HG03039 (cell line): ENCODE data around the gene CPSF7.
"Not testable (repeated sequence)": the region's sequence is repeated elsewhere in the genome, so short reads cannot be mapped to it uniquely, and the experiment has no call there.

Experiments used
- ATAC-seq: cut with Tn5 transposase; IDR thresholded peaks from one replicate; pipeline ENCODE4 v1.9.1; 2021; ENCODE audit warnings: mild to moderate bottlenecking, moderate library complexity; ENCODE audit not compliant: unreplicated experiment

CPSF7 gene

DNA sequence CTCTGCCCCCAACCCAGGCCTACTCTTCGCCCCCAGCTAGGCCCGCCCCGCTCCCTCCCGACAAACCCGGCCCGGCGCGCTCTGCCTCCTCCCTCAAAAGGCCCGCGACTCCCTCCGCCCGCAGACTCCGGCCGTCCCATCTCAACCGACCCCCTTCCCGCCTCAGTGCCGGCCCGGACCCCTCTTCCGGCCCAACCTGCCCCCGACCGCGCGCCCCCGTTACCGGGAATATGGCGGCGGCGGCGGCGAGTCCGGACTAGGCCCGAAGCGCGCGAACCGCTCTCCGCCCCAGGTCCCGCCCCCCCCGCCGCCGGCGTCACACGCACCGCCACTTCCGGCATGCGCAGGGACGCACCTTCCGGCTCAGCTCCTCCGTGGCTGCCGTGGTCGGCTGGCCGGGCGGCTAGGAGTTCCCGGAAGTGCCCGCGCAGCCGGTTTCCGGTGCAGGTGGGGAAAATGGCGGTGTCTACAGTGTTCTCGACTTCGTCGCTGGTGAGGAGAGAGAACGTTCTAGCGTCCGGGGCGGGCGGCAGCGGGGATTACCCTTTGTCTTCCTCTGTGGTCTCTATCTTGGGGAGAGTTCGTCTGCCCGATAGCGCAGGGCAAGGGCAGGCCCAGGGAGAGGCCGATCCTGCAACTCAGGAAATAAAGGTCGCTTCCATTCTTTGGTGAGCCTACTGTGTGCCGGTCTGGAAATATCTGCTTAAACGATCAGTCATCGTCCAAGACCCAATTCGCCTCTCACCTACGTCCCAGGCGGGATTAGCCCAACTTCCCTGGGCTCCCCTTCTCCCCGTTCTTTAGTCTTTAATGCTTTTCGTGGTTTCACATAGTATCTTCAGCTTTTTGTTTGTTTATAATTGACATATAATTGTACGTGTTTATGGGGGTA lies at the start of gene CPSF7, which contains the start of gene SDHAF2:
TSS of gene CPSF7 (minus strand) at position 285 of the 892 bp plus-strand sequence. CDS start 740 bp downstream, outside the sequence.
TSS of gene SDHAF2 (plus strand) at position 434 of the 892 bp plus-strand sequence. CDS start at position 457, 23 bp downstream.
- peak; percentile 88 for ATAC-seq

GRCh38 chr11:61477727-61478148 lies 48.0 kb upstream of the CPSF7 start:
- ATAC-seq = no peak

DNA sequence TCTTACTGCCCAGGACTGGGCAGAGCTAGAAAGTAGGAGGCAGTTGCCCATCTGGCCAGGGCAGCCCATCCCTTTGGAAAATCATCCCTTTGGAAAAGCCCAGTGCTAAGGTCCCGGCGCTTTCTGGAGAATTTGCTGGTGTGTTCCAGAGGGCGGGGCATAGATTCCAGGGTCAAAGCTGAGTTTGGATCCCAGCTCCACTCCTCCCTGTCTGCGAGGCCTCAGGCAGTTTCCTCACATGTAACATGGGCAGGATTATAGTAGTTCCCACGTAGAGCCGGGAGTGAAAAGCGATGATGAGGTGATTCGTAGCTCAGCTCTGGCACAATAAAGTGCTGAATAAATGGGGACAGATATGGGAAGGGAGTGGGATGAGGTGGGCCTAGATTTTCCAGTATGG lies 47.4 kb upstream of the CPSF7 start:
- no peak for ATAC-seq

- no peak for ATAC-seq
These were observed 46.6 kb upstream of the CPSF7 start for GRCh38 chr11:61476371-61476770.

GRCh38 chr11:61475433-61475832 lies 45.7 kb upstream of the CPSF7 start:
- no peak for ATAC-seq

- ATAC-seq = no peak
These were observed 44.4 kb upstream of the CPSF7 start for GRCh38 chr11:61474013-61474643.

GRCh38 chr11:61473370-61474012 lies 43.7 kb upstream of the CPSF7 start:
- no peak for ATAC-seq

GRCh38 chr11:61472868-61473267 lies 43.1 kb upstream of the CPSF7 start:
- no peak for ATAC-seq

DNA sequence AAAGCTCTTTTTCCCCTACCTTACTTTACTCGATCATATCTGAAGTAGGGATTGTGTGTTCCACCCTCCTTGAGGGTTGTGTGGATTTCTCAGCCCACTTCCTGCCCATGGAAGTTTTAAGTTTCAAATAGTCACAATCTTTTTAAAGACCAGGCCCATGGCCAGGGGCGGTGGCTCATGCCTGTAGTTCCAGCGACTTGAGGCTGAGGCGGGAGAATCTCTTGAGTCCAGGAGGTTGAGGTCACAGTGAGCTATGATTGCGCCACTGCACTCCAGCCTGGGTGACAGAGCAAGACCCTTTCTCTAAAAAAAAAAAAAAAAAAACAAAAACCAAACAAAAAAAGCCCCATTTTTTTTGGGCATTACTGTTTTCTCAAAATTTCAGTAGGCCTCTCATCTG lies 42.5 kb upstream of the CPSF7 start:
- ATAC-seq = no peak

- ATAC-seq = no peak
These were observed 38.2 kb upstream of the CPSF7 start for GRCh38 chr11:61468002-61468401.

DNA sequence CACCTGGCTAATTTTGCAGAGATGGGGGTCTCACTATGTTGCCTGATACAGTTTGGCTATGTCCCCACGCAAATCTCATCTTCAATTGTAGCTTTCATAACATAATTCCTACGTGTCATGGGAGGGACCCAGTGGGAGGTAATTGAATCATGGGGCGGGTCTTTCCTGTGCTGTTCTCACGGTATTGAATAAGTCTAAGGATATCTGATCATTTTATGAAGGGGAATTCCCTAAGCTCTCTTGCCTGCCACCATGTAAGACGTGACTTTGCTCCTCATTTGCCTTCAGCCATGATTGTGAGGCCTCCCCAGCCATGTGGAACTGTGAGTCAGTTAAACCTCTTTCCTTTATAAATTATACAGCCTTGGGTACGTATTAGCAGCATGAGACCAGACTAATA lies 37.8 kb upstream of the CPSF7 start:
- ATAC-seq = not testable (repeated sequence)

- no peak for ATAC-seq
These were observed 31.2 kb upstream of the CPSF7 start for GRCh38 chr11:61460986-61461385.

DNA sequence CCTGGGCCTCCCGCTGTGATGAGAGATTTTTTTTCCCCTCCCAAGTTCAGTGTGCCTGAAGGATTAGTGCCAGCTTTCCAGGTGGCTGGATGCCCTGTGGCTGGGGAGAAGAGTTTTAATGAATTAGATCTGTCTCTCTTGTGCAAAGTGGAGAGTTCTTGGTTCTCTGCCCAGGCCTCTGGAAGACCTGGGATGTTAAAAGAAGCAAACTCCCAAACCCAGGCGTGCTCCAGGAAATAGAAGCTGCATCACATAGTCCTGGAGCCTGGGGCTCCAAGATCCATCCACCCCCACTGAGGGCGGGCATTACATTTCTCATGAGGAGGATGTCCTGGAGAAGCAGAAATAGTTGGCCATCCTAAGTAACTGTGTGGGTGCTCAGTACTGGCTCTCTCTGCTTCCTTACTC lies 30.7 kb upstream of the CPSF7 start:
- ATAC-seq = no peak

- ATAC-seq = no peak
These were observed 24.7 kb upstream of the CPSF7 start for GRCh38 chr11:61454520-61454919.

DNA sequence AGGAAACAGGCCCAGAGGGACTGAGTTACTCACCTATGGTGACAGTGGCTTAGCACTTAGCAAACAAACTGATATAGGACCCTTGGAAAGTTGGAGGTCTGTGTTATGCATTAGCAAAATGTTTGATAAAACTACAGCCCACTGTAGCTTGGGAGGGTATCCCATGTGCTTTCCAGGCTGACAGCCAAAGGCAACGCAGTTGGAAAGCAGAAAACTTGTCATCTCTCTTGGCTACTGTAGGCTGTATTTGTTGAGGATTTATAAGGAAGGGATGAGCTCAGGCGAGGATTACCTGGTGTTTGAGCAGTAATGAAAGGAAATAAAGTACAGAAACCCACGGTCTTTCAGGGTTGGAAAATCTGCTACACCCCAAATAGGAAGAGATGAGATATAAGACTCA lies 23.9 kb upstream of the CPSF7 start:
- no peak for ATAC-seq

GRCh38 chr11:61452825-61453224 lies 23.1 kb upstream of the CPSF7 start:
- no peak for ATAC-seq

GRCh38 chr11:61448552-61448927 lies 18.8 kb upstream of the CPSF7 start:
- no peak for ATAC-seq

GRCh38 chr11:61447601-61448551 lies 18.1 kb upstream of the CPSF7 start:
- ATAC-seq = no peak

GRCh38 chr11:61446211-61446651 lies 16.5 kb upstream of the CPSF7 start:
- ATAC-seq = peak; percentile 60

- ATAC-seq = no peak
These were observed 15.7 kb upstream of the CPSF7 start for GRCh38 chr11:61445516-61445915.
